Liver (tissue), 9 donors: ENCODE data around the gene ERBB4. TPM values are rescaled to one million over a fixed set of nuclear protein-coding genes. Genes with fewer than 3 reads are reported as not detected.

Source experiments
- DNase-seq: peaks from one replicate; pipeline ENCODE4 v3.0.0-alpha.2; 2017; ENCODE audit warnings: low spot score
- H3K27ac ChIP-seq, 2 donors: one replicate each; pipeline ENCODE4 v1.7.0; 2013; ENCODE audit warnings: inconsistent platforms in 2 of 2, low read length in 2 of 2, control low read depth in 1 of 2, low read depth in 1 of 2, mild to moderate bottlenecking in 1 of 2
- H3K27me3 ChIP-seq, 4 donors: one replicate each; pipeline versions ENCODE4 v1.6.1 to v1.7.0; 2013; ENCODE audit warnings: low read length in 3 of 4, inconsistent platforms in 1 of 4, mild to moderate bottlenecking in 1 of 4, moderate library complexity in 1 of 4; ENCODE audit not compliant: control insufficient read depth in 4 of 4, insufficient read depth in 4 of 4
- H3K36me3 ChIP-seq, 4 donors: one replicate each; pipeline versions ENCODE4 v1.6.1 to v1.7.0; 2013; ENCODE audit warnings: low read length in 3 of 4, mild to moderate bottlenecking in 3 of 4, low read depth in 1 of 4, moderate library complexity in 1 of 4; ENCODE audit not compliant: control insufficient read depth in 4 of 4, insufficient read depth in 3 of 4
- H3K4me1 ChIP-seq, 4 donors: one replicate each; pipeline versions ENCODE4 v1.6.1 to v1.7.0; 2013; ENCODE audit warnings: low read length in 3 of 4, mild to moderate bottlenecking in 3 of 4, moderate library complexity in 1 of 4; ENCODE audit not compliant: control insufficient read depth in 4 of 4, insufficient read depth in 4 of 4
- H3K4me3 ChIP-seq, 3 donors: one replicate each; pipeline versions ENCODE4 v1.6.1 to v1.7.0; 2013; ENCODE audit warnings: low read length in 3 of 3, control low read depth in 1 of 3, low read depth in 1 of 3, mild to moderate bottlenecking in 1 of 3
- H3K9ac ChIP-seq, 2 donors: one replicate each; pipeline ENCODE4 v1.7.0; 2013; ENCODE audit warnings: low read length in 2 of 2, mild to moderate bottlenecking in 2 of 2, moderate library complexity in 2 of 2, control low read depth in 1 of 2, low read depth in 1 of 2
- H3K9me3 ChIP-seq, 4 donors: one replicate each; pipeline versions ENCODE4 v1.6.1 to v1.7.0; 2013; ENCODE audit warnings: low read length in 3 of 4; ENCODE audit not compliant: control insufficient read depth in 4 of 4
- ATF3 ChIP-seq: IDR thresholded peaks from 2 replicates; pipeline ENCODE4 v1.6.1; 2016; ENCODE audit warnings: antibody characterized with exemption
- CTCF ChIP-seq: fragments of 150-350 bp; IDR thresholded peaks from 2 replicates; pipeline ENCODE4 v1.5.1; 2017; ENCODE audit warnings: improper control_type of control experiment, low read depth, low read length; ENCODE audit not compliant: missing input control
- GABPA ChIP-seq, 2 donors: IDR thresholded peaks in 1 of 2; conservative IDR thresholded peaks in 1 of 2; 2 replicates each; pipeline ENCODE4 v1.6.1; 2016; ENCODE audit warnings: antibody characterized with exemption in 2 of 2, mild to moderate bottlenecking in 1 of 2, moderate library complexity in 1 of 2
- HNF4G ChIP-seq: IDR thresholded peaks from 2 replicates; pipeline ENCODE4 v1.6.1; 2016; ENCODE audit warnings: antibody characterized with exemption
- JUND ChIP-seq, 2 donors: IDR thresholded peaks; 2 replicates each; pipeline ENCODE4 v1.6.1; 2016; ENCODE audit warnings: antibody characterized with exemption in 2 of 2
- MAX ChIP-seq: IDR thresholded peaks from 2 replicates; pipeline ENCODE4 v1.6.1; 2016; ENCODE audit warnings: antibody characterized with exemption
- NR2F2 ChIP-seq: IDR thresholded peaks from 2 replicates; pipeline ENCODE4 v1.6.1; 2016; ENCODE audit warnings: antibody characterized with exemption
- RAD21 ChIP-seq, 2 donors: IDR thresholded peaks; 2 replicates each; pipeline ENCODE4 v1.6.1; 2016; ENCODE audit warnings: antibody characterized with exemption in 2 of 2, mild to moderate bottlenecking in 2 of 2
- REST ChIP-seq: IDR thresholded peaks from 2 replicates; pipeline ENCODE4 v1.6.1; 2016; ENCODE audit warnings: antibody characterized with exemption, mild to moderate bottlenecking
- RXRA ChIP-seq, 2 donors: IDR thresholded peaks; 2 replicates each; pipeline ENCODE4 v1.6.1; 2017 to 2018; ENCODE audit warnings: antibody characterized with exemption in 2 of 2, mild to moderate bottlenecking in 1 of 2
- TAF1 ChIP-seq: conservative IDR thresholded peaks from 2 replicates; pipeline ENCODE4 v1.6.1; 2016; ENCODE audit warnings: antibody characterized with exemption, mild to moderate bottlenecking
- YY1 ChIP-seq: IDR thresholded peaks from 2 replicates; pipeline ENCODE4 v1.6.1; 2016; ENCODE audit warnings: antibody characterized with exemption, mild to moderate bottlenecking
- ZBTB33 ChIP-seq: IDR thresholded peaks from 2 replicates; pipeline ENCODE4 v1.6.1; 2016; ENCODE audit warnings: antibody characterized with exemption
- WGBS: extraction: QIAGEN DNeasy Blood & Tissue Kit; methylation state at CpG from one replicate; pipeline ENCODE4 v1.1.7; 2013; 5-methylcytosine and 5-hydroxymethylcytosine counted together
- polyA plus RNA-seq, 2 donors: library from polyadenylated mRNA; stranded (reverse) in 1 of 2; unstranded in 1 of 2; fragments of 200-250 nt in 1 of 2; fragments of >200 nt in 1 of 2; fragmentation: Nextera tagmentation in 1 of 2; extraction: Ambion mirVana in 1 of 2; gene quantifications; one replicate each; pipeline versions ENCODE4 v1.2.1 to v1.2.3, GENCODE V29; 2013 to 2015
- total RNA-seq, 2 donors: library from RNA; depleted of rRNA; stranded (reverse); fragments of >200 nt; gene quantifications; one replicate each; pipeline ENCODE4 v1.2.3, GENCODE V29; 2014
- donor health status: healthy.
- donor health status: healthy.
- donor health status: healthy.
- donor health status: healthy.
- donor health status: healthy.

ERBB4 gene
- total and polyA plus RNA-seq, 4 donors, result 0.03 to 0.42 TPM; not detected in 2

GRCh38 chr2:211812587-211812986, 726.0 kb downstream of the ERBB4 start:
- no peaks in the 10 kb centered on the region for H3K36me3 ChIP-seq
- H3K27ac ChIP-seq, result no peak overlapping the region

More at GRCh38 chr2:211812587-211812986, 726.0 kb downstream of the ERBB4 start:
- Histone ChIP-seq H3K4me3 (no peak overlapping the region), H3K27me3 (no peaks in the 10 kb centered on the region), H3K4me1 (no peaks in the 10 kb centered on the region), H3K9ac (no peak overlapping the region), H3K9me3 (no peaks in the 10 kb centered on the region)
- TF ChIP-seq GABPA (IDR thresholded peaks at IDR 0.05 in 1 of 2, conservative IDR thresholded peaks at IDR 0.05 in 1 of 2) (no peak), JUND (IDR thresholded peaks at IDR 0.05) (no peak), HNF4G (no peak), REST (no peak), RAD21 (IDR thresholded peaks at IDR 0.05) (no peak), YY1 (no peak), NR2F2 (no peak), ZBTB33 (no peak), CTCF (no peak), MAX (no peak), ATF3 (no peak), RXRA (IDR thresholded peaks at IDR 0.05) (no peak), TAF1 (no peak)
- 52% methylated on average over 4 of the region's 4 CpGs for WGBS
- DNase-seq, result no peak
